ENCODE results near the gene SGK2. TPM values are rescaled to one million over a fixed set of nuclear protein-coding genes. Genes with fewer than 3 reads are reported as not detected.

The SGK2 gene
- total and polyA plus RNA-seq, 2 of the 13 experiments (the other 11 are each of a cell fraction or from before 2014, with no cell fraction given), result 6.2 to 29.4 TPM

DNA sequence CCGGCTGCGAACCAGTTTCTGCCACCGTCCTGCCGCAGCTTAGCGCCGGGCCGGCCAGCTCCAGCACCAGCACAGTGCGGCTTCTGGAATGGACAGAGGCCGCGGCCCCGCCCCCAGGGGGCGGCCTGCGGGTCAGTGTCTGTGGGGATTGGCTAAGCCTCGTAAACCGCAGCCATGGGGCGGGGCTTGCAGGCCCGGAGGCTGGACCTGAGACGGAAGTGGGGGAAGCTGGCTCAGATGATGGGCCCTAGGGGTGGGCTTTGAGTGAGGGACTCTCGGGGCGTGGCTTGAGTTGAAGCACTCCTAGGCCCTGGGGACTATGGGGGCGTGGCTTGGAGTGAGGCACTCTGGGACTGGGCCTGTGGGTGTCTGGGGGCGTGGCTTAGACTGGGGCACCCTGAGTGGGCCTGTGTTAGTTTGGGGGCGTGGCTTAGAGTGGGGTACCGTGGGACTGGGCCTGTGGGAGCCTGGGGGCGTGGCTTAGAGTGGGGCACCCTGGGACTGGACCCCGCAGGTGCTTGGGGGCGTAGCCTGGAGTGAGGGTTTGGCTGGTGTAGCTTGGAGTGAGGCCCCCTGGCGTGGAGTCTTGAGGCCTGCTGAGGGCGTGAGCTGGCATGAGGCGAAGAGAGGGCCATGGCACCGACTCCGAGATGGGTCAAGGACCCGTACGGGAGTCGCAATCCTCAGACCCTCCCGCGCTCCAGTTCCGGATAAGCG, 44.7 kb upstream of the SGK2 start (continued):
- TF ChIP-seq KLF9 (CRISPR knock-in tag; IDR thresholded peaks at IDR 0.05; ENCODE audit: low read depth), result no peak
- TF ChIP-seq SCMH1 (CRISPR knock-in tag; IDR thresholded peaks at IDR 0.05; ENCODE audit: borderline replicate concordance), result no peak
- no peak for TF ChIP-seq ZNF17 (CRISPR knock-in tag; IDR thresholded peaks at IDR 0.05)
- no peak for TF ChIP-seq SMARCE1 (IDR thresholded peaks at IDR 0.05; ENCODE audit: borderline replicate concordance)
- no peak; the same call in 1 of the 2 replicates for TF ChIP-seq ZNF350 (CRISPR knock-in tag; IDR thresholded peaks at IDR 0.05; ENCODE audit: borderline replicate concordance, low read depth)
- peak; percentile 75 for TF ChIP-seq THAP11 (CRISPR knock-in tag; IDR thresholded peaks at IDR 0.05)
- no peak for TF ChIP-seq ATM (IDR thresholded peaks at IDR 0.05; ENCODE audit: borderline replicate concordance)
- TF ChIP-seq MLLT10 (CRISPR knock-in tag; IDR thresholded peaks at IDR 0.05), result no peak
- TF ChIP-seq RBFOX2 (IDR thresholded peaks at IDR 0.05; ENCODE audit: low read depth, low read length), result peak; percentile 76
- TF ChIP-seq HNRNPH1 (optimal IDR thresholded peaks at IDR 0.05; ENCODE audit: low read depth, low read length), result no peak
- peak; percentile 66 for TF ChIP-seq ASH2L (IDR thresholded peaks at IDR 0.05; ENCODE audit: insufficient read length, low read depth, low read length)
- TF ChIP-seq ZNF343 (CRISPR knock-in tag; IDR thresholded peaks at IDR 0.05), result no peak
- peak; percentile 48; the same call in 1 of the 2 replicates for TF ChIP-seq BRD4 (CRISPR knock-in tag; IDR thresholded peaks at IDR 0.05)
- TF ChIP-seq ZNF749 (CRISPR knock-in tag; IDR thresholded peaks at IDR 0.05; ENCODE audit: borderline replicate concordance), result no peak
- TF ChIP-seq RAD21 (CRISPR knock-in tag; IDR thresholded peaks at IDR 0.05), result peak; percentile 69
- no peak; the same call in 1 of the 2 replicates for TF ChIP-seq ARNTL (CRISPR knock-in tag; IDR thresholded peaks at IDR 0.05)
- peak; percentile 92; the same call in 1 of the 2 replicates for TF ChIP-seq SIN3A (IDR thresholded peaks at IDR 0.05; ENCODE audit: borderline replicate concordance, low read depth, low read length)
- peak; percentile 81 for TF ChIP-seq AGO1 (IDR thresholded peaks at IDR 0.05; ENCODE audit: low read depth, low read length, poor library complexity, severe bottlenecking)
- TF ChIP-seq YEATS2 (CRISPR knock-in tag; IDR thresholded peaks at IDR 0.05; ENCODE audit: borderline replicate concordance), result peak; percentile 31; the same call in 1 of the 2 replicates
- no peak for TF ChIP-seq HIVEP1 (CRISPR knock-in tag; IDR thresholded peaks at IDR 0.05)
- TF ChIP-seq, protein P1, sequence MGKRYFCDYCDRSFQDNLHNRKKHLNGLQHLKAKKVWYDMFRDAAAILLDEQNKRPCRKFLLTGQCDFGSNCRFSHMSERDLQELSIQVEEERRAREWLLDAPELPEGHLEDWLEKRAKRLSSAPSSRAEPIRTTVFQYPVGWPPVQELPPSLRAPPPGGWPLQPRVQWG (CRISPR knock-in tag; IDR thresholded peaks at IDR 0.05; ENCODE audit: borderline replicate concordance, low read depth), result no peak
- TF ChIP-seq, protein P2, sequence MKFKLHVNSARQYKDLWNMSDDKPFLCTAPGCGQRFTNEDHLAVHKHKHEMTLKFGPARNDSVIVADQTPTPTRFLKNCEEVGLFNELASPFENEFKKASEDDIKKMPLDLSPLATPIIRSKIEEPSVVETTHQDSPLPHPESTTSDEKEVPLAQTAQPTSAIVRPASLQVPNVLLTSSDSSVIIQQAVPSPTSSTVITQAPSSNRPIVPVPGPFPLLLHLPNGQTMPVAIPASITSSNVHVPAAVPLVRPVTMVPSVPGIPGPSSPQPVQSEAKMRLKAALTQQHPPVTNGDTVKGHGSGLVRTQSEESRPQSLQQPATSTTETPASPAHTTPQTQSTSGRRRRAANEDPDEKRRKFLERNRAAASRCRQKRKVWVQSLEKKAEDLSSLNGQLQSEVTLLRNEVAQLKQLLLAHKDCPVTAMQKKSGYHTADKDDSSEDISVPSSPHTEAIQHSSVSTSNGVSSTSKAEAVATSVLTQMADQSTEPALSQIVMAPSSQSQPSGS (CRISPR knock-in tag; IDR thresholded peaks at IDR 0.05), result no peak
- 0 out of 2 replicates have a peak, but pooled peaks have one; percentile 24 for TF ChIP-seq KLF6 (CRISPR knock-in tag; IDR thresholded peaks at IDR 0.05)
- no peak for TF ChIP-seq ZNF615 (CRISPR knock-in tag; IDR thresholded peaks at IDR 0.05; ENCODE audit: borderline replicate concordance)
- no peak for TF ChIP-seq ZNF138 (CRISPR knock-in tag; IDR thresholded peaks at IDR 0.05; ENCODE audit: low read depth)
- no peak for TF ChIP-seq ZNF431 (CRISPR knock-in tag; IDR thresholded peaks at IDR 0.05; ENCODE audit: borderline replicate concordance, low read depth)
- TF ChIP-seq, protein P3, sequence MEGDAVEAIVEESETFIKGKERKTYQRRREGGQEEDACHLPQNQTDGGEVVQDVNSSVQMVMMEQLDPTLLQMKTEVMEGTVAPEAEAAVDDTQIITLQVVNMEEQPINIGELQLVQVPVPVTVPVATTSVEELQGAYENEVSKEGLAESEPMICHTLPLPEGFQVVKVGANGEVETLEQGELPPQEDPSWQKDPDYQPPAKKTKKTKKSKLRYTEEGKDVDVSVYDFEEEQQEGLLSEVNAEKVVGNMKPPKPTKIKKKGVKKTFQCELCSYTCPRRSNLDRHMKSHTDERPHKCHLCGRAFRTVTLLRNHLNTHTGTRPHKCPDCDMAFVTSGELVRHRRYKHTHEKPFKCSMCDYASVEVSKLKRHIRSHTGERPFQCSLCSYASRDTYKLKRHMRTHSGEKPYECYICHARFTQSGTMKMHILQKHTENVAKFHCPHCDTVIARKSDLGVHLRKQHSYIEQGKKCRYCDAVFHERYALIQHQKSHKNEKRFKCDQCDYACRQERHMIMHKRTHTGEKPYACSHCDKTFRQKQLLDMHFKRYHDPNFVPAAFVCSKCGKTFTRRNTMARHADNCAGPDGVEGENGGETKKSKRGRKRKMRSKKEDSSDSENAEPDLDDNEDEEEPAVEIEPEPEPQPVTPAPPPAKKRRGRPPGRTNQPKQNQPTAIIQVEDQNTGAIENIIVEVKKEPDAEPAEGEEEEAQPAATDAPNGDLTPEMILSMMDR (CRISPR knock-in tag; IDR thresholded peaks at IDR 0.05), result peak; percentile 80
- peak; percentile 93 for TF ChIP-seq ZNF121 (CRISPR knock-in tag; IDR thresholded peaks at IDR 0.05)

All from HepG2 (cell line).